NCI-H1930 (cell line): ENCODE data around the gene SYNE2.
"Not testable (repeated sequence)": the region's sequence is repeated elsewhere in the genome, so short reads cannot be mapped to it uniquely, and the experiment has no call there.

Experiments
- DNase-seq, 2 experiments: peaks; one replicate each; lab custom pipeline; 2025; lab: John Stamatoyannopoulos, UW

Gene SYNE2

GRCh38 chr14:64012720-64013119, 159.9 kb downstream of the SYNE2 start:
- DNase-seq, result no peak

GRCh38 chr14:64025479-64025878, 172.7 kb downstream of the SYNE2 start:
- DNase-seq, result no peak

GRCh38 chr14:64026600-64026999, 173.8 kb downstream of the SYNE2 start:
- DNase-seq, result no peak

DNA sequence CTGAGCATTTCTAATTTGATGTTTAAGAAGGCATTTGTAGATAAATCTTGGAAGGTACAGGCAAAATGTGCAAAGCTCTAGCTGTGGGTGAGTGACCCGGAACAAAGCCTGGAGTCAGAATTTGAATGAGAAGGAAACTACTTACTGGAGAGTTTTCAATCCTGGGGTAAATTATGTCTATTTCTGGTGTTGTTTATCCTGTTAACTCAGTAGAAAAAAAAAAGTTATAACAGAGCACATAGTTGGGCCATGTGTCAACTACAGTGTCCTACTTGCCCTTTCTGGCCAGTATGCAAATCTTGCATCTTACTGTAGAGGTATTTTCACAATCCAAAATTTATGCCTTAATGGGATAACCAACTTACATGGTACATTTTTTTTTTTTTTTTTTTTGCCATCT, 182.3 kb downstream of the SYNE2 start:
- no peak for DNase-seq

DNA sequence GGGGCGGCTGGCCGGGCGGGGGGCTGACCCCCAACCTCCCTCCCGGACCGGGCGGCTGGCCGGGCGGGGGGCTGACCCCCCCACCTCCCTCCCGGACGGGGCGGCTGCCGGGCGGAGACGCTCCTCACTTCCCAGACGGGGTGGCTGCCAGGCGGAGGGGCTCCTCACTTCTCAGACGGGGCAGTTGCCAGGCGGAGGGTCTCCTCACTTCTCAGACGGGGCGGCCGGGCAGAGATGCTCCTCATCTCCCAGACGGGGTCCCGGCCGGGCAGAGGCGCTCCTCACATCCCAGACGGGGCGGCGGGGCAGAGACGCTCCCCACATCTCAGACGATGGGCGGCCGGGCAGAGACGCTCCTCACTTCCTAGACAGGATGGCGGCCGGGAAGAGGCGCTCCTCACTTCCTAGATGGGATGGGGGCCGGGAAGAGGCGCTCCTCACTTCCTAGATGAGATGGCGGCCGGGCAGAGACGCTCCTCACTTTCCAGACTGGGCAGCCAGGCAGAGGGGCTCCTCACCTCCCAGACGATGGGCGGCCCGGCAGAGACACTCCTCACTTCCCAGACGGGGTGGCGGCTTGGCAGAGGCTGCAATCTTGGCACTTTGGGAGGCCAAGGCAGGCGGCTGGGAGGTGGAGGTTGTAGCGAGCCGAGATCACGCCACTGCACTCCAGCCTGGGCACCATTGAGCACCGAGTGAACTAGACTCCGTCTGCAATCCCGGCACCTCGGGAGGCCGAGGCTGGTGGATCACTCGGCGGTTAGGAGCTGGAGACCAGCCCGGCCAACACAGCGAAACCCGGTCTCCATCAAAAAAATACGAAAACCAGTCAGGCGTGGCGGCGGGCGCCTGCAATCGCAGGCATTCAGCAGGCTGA, 185.3 kb downstream of the SYNE2 start:
- DNase-seq, result not testable (repeated sequence)

DNA sequence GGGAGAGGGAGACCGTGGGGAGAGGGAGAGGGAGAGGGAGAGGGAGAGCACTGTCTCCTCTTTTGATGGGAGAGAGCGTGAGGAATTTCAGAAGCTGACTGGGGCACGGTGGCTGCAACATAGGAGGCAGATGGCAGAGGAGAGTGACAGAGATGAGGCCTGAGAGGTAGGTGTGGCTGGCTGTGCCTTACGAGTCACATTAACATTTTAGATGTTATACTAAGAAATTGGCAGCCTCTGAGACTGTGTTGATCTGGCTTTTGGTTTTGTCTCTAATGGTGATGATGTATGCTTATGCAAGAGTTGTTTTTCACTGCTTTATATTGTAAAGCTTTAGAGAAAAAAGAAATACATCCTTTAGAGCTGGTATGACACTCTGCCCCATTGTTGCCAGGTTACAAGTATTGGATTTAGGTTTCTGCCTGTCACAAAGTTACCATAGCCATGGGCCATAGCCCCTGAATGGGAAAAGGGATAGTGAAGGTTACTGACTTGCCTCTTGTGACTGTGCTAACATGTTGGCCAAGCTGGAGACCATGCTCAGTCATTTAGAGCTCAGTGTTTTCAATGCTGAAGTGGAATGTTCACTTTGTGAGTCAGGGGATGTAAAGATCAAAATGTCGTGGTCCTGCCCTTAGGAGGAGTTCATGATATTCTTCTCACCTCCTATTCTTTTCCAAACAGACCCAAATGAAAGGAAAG, 186.2 kb downstream of the SYNE2 start:
- DNase-seq, result no peak

GRCh38 chr14:64040044-64040443, 187.2 kb downstream of the SYNE2 start:
- no peak for DNase-seq

DNA sequence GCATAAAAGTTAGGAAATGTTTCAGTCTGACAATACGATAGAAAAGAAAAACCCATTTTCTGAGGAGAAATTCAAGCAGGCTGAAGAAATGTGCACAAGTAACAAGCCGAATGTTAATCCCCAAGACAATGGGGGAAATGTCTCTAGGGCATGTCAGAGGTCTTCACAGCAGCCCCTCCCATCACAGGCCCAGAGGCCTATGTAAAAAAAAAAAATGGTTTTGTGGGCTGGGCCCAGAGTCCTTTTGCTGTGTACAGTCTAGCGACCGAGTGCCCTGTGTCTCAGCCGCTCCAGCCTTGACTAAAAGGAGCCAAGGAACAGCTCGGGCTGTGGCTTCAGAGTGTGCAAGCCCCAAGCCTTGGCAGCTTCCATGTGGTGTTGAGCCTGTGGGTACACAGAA, 190.5 kb downstream of the SYNE2 start:
- DNase-seq, result not testable (repeated sequence)

GRCh38 chr14:64045091-64045490, 192.3 kb downstream of the SYNE2 start:
- no peak for DNase-seq

- DNase-seq, result no peak
Measured at GRCh38 chr14:64049616-64050381, 197.0 kb downstream of the SYNE2 start.

DNA sequence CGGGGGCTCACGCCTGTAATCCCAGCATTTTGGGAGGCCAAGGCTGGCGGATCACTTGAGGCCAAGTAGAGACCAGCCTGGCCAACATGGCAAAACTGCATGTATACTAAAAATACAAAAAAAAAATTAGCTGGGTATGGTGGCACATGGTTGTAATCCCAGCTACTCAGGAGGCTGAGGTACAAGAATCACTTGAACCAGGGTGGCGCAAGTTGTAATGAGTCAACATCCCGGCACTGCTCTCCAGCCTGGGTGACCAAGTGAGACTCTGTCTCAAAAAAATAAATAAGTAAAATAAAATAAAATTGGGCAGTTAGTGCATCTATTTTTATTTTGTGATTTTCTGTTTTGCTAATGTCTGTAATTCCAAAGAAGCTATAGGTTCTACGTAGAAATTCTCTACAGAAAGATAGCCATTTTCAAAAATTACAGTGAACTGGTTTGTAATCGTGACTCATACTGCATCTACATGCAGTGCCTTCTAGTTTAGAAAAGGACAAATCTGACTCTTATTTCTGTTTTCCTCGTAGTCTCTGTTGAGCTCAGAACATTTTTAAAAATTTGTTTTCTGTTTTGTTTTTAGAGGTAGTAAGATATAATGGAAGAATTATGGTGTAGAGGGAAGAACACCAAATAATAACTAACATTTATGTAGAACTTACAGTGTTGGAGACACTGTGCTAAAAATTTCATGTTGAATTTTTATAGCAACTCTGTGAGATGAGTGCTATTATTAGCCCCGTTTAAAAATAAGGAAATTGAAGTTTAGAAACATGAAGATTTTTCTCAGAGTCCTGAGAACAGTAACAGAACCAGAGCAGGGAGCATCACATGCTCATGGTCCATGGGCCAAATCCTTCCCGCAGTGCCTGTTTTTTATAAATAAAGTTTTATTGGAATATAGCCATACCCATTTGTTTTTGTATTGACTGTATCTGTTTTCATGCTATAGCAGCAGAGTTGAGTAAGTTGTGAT, 201.2 kb downstream of the SYNE2 start:
- no peak for DNase-seq

DNA sequence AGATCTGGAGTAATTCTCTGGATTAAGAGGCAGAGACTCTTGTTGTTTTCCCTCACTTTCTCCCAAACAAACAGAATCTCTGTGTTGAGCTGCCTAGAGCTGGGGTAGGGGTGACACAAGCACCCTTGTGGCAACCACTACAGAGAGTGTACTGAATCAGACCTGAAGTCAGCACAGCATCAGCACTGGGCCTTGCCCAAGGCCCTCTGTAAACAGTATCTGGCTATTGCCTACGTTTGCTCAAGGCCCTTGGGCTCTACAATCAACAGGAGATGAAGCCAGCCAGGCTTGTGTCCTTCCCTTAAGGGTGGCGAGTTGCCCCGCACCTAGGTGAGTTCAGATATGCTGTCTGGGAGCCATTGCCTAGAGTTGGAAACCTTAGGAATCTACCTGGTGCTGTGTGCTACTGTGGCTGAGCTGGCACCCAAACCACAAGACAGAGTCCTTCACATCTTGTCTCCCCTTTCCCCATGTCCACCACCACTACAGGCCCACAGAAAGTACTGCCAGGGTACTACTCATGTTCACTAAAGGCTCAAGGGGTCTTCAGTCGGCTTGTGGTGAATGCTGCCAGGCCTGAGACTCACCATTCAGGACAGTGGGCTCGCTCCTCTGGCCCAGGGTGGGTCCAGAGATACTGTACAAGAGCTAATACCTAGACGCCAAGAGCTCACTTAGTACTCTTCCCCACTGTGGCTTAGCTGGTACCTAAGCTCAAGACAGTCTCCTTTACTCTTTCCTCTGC, 206.8 kb downstream of the SYNE2 start:
- no peak for DNase-seq

GRCh38 chr14:64060199-64060545, 207.4 kb downstream of the SYNE2 start:
- DNase-seq, result no peak

DNA sequence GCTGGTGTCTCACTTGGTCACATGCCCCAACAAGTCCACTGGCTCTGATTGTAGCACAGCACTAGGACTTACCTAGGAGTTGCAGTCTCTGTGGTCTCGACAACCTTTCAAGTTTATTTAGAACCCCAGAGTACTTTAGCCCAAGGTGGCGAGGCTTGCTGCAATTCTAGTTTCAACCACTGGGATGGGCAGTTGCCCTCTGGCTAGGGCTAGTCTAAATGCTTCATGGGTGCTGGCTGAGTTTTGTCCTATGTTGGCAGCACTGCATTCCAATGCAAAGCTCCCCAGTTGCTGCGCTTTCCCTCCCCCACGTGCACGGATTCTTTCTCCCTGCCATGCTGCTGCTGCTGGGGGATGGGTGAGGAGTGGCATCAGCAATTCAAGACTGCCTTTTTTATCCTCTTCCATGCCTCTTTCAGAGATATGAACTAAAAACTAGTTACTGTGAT, 207.9 kb downstream of the SYNE2 start:
- DNase-seq, result no peak

- DNase-seq, result no peak
Measured at GRCh38 chr14:64061115-64061514, 208.3 kb downstream of the SYNE2 start.

DNA sequence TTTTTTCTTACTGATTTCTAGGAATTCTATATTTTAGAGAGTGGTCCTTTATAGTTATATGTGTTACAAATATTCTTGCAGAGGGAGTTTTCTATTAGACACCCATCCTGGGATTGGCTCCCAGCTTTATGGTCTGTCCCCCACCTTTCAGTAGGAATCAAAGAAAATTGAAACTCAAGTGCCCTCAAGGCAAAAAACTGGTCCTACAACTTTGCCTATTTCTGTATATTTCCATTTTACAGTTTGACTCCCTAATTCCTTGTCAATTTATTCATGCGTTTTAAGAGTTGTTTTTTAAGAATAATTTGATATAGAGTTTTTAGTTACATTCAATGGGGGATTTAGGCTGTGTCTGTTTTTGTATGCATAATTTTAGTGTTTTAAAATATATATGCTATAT, 208.9 kb downstream of the SYNE2 start:
- no peak for DNase-seq

DNA sequence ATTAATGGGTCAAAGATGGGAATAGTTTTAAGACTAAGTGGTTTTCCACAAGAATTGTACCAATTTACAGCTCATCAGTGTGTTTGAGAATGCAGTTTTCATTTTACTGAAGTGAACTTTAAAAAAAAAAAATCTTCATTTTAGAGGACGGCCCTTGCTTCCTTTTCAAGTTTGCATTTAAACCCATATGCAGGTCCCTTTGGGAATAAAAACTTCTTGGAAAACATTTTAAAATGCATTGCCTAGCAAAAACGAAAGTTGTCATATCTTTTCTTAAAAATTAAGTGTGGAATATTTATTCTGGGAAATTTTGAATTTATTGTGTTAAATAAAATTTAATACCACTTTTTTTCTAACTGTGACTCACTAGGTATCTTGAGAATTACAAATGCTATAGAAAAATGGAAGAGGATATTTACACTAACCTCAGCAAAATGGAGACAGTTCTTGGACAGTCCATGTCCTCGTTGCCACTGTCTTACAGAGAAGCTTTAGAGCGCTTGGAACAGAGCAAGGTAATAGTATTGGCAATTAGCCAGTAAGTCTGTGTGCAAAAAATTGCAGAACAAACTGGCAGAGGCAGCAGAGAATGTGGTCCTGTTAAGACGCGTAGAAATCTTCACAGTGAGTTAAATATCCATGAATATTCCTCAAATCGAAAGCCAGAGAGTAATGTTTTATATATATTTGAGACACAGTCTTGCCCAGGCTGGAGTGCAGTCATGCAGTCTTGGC, 209.7 kb downstream of the SYNE2 start:
- no peak for DNase-seq

DNA sequence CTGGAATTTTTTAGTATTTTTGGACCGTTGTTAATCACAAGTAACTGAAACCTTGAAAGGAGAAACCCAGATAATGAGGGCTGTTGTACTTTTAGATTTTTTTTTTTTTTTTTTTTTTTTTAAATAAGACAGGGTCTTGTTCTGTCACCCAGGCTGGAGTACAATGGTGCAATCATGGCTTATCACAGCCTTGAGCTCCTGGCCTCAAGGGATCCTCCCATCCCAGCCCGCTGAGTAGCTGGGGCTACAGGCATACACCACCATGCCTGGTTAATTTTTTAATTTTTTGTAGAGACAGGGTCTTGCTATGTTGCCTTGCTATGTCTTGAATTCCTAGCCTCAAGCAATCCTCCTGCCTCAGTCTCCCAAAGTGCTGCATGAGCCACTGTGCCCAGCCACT, 211.6 kb downstream of the SYNE2 start:
- DNase-seq, result no peak

DNA sequence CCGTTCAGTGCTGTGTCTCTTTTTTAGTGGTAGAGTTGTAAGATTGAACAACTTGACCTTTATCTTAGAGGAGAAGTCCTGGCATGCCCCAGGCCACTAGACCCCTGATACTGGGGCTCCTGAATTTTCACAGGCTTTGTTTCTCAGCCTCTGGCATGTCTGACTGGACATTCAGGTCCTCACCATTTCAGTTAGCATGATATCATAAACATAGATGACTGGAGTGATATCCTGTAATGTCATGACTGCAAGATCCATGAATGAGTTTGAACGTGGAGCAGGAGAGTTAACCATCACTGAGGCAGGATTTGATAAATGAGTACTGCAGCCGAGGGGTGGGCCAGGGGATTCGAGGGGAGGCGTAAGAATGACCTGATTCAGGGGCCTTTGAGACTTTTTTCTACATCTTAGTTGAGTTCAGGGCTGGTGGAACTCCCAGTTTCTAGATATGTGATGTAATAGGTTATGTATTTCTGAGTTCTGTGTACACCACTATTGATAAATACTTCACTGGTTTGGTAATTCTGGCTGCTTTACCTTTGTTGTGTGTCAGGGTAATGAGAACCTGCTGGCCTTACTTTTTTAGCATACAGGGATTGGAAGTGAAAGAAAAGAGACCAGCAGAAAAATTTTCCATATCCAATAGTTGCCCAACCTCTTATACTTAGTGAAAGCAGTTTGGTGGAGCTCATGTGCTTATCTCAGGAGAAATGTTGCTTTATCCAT, 217.0 kb downstream of the SYNE2 start:
- no peak for DNase-seq
